Measurements from ENCODE around the gene SCYGR7.
"Not testable (repeated sequence)": the region's sequence is repeated elsewhere in the genome, so short reads cannot be mapped to it uniquely, and the experiment has no call there.

The SCYGR7 gene, protein sequence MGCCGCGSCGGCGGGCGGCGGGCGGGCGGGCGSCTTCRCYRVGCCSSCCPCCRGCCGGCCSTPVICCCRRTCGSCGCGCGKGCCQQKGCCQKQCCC

GRCh38 chr2:227728035-227728434 is at the start of gene SCYGR7:
TSS of gene SCYGR7 (plus strand) at chr2:227728335. CDS start at chr2:227728335, 0 bp downstream.
- no peak for DNase-seq (ENCODE audit: low read depth)

DNA sequence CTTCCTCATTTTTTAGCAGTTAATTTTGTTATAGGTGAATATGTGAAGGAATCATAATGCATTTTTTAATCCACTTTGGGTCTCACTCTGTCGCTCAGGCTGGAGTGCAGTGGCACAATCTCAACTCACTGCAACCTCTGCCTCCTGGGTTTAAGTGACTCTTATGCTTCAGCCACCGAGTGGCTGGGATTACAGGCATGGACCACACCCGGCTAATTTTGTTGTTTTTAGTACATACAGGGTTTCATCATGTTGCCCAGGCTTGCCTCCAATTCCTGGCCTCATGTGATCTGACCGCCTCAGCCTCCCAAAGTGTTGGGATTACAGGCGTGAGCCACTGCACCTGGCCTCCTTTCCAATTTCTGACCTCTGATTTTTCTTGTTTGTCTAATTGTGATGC is 43.9 kb upstream of the SCYGR7 start:
- DNase-seq (ENCODE audit: low read depth): no peak

DNA sequence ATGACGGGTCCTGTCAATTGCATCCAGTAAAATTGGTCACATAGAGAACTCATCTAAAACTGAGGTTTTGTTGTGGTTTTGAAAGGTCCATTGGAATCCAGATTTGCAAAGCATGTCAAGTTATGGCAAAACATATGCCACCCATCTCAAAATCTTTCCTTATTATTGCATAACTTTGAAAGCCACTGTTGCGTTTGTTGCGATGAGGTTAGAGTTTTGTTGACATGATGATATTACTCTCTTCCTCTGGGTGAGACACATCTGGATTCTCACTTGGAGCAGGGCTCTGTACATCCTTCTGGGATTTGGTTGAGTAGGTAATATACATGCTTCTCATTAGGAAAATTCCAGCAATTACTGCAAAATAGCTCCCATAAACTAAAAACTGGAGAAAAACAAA is 40.9 kb upstream of the SCYGR7 start:
- DNase-seq (ENCODE audit: low read depth): no peak

DNA sequence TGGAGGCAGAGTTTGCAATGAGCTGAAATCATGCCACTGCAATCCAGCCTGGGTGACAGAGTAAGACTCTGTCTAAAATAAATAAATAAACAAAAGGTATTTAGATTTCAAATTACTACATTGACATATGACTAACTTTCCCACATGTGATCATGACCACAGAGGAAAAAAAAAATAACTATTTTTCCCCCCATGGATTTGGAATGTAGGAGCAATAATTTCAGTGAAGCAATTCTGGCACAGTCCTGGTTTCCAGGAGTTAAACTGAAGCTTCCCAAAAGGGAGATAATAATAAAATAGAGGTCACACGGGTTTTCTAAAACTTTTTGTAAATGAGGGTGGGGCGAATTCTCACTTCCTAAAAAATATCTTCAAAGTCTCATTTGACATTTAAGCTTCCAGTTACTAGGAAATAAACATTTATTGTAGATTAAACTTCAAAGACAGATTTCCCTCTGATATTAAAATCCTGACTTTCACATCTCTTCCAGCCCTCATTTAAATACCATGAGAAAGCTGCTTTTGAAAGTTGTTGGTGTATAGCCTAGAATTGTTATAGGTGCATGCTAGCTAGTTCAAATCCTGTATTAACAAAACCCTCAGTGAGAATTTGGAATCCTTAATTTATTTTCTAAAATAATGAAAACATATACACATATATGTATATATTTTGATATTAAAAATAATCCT is 31.0 kb upstream of the SCYGR7 start:
- no peak for DNase-seq (ENCODE audit: low read depth)

DNA sequence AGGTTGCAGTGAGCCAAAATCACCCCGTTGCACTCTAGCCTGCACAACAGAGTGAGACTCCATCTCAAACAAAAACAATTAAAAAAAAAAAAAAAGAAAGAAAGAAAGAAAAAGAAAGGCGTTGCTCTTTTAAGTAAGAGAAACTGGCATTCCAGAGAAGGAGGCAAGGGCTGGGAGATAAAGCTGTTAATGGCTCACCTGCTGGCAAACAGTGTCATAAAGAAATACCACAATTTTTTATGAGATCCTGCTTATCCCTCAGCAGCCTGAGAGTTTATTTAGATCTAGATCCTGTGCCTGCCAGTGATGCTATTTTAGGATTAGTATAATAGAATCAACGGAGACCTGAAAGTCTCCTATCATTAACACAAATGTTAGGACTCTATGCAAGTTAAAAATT is 26.6 kb upstream of the SCYGR7 start:
- no peak for DNase-seq (ENCODE audit: low read depth)

GRCh38 chr2:227703280-227703732 is 24.8 kb upstream of the SCYGR7 start:
- no peak for DNase-seq (ENCODE audit: low read depth)

GRCh38 chr2:227703961-227704360 is 24.2 kb upstream of the SCYGR7 start:
- DNase-seq (ENCODE audit: low read depth): no peak

DNA sequence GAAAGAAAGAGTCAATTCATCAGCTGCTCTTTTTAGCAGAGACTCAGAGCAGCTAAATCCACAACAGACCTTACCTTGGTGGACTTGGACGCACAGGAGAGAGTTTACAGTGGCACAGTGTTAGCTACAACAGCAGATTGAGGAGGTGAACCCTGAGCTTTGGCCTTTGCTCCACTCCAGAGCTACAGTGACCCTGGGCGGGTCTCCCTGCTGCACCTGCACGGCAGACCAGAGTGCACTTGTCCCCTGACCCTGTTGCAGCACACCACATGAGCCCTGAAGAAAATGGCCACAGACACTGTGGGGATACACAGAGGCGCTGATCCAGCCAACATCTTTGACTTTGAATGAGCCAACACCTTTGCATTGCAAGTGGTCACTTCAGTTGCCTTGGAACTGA is 21.3 kb upstream of the SCYGR7 start:
- no peak for DNase-seq (ENCODE audit: low read depth)

DNA sequence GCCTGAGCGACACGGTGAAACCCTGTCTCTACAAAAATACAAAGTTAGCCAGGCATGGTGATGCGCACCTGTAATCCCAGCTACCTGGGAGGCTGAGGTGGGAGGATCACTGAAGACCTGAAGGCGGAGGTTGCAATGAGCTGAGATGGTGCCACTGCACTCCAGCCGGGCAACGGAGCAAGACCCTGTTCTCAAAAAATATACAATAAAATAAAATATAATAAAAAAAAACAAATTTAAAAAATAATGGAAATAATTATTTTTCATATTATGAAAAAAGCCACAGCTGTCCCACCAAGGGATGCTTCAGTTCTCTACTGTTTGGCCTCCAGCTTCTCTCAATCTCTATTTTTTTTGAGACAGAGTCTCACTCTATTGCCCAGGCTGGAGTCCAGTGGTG is 20.7 kb upstream of the SCYGR7 start:
- no peak for DNase-seq (ENCODE audit: low read depth)

DNA sequence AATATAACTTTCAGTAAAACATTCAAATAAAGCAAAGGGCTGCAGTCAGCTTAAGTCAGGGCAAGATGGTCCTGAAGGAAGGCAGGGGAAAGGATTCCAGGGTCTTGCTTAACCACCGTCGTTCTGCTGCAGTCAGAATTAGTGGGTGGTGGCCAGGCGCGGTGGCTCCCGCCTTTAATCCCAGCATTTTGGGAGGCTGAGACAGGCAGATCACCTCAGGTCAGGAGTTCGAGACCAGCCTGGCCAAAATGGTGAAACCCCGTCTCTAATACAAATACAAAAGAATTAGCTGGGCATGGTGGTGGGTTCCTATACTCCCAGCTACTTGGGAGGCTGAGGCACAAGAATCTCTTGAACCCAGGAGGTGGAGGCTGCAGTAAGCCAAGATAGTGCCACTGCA is 17.1 kb upstream of the SCYGR7 start:
- DNase-seq (ENCODE audit: low read depth): no peak

DNA sequence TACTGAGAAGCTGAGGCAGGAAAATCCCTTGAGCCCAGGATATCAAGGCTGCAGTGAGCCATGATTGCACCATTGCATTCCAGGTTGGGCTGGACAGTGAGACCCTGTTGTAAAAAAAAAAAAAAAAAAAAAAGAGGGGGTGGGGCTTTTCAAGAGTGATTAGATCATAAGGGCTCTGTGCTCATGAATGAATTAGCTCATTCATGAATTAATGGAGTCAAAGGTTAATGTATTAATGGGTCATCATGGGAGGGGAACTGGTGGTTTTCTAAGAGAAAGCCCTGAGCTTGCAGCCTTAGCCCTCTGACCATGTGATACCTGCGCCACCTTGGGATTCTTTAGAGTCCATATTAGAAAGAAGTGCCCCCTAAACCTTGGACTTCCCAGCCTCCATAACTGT is 14.8 kb upstream of the SCYGR7 start:
- no peak for DNase-seq (ENCODE audit: low read depth)

DNA sequence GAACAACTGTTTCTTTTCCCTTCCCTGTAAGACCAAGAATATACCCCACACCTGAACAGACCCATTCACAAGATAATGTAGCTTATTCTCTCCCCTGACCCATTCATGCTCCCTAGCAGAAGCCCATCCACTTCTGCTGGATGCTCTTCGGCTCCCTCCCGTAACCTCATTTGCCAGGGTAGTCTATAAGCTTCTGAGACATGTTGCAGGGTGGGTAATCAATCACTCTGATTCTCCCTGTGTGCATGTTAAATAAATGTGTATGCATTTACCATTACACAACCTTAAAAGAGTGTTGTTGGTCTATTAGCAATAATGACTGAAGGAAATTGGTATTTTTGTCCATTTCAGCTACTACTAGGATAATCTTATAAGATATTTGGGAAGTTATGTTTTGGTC is 11.6 kb upstream of the SCYGR7 start:
- DNase-seq (ENCODE audit: low read depth): no peak

GRCh38 chr2:227717687-227718567 is 10.2 kb upstream of the SCYGR7 start, which contains the start of gene SLC19A3:
TSS of gene SLC19A3 (minus strand) at chr2:227718028. CDS start at chr2:227702318, 15,710 bp downstream.
- no peak for DNase-seq (ENCODE audit: low read depth)

DNA sequence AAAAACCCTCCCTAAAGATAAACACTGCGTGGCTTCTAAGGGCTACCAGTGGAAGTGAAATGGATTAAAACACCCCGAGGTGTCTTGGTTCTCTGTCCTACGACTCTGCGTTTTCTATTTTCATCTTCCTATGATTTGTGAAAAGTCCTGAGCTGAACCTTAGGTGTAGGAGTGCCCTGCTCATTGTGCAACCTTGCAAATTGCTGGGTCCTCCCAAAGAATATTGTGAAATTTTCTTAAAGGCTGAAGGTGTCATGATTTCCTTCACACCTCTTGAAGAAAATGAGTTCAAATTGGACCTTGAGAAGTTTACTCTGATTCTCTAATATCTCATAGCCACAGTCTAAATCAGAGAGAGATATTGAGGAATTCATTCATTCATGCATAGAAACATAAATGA is 8.5 kb upstream of the SCYGR7 start:
- no peak for DNase-seq (ENCODE audit: low read depth)

DNA sequence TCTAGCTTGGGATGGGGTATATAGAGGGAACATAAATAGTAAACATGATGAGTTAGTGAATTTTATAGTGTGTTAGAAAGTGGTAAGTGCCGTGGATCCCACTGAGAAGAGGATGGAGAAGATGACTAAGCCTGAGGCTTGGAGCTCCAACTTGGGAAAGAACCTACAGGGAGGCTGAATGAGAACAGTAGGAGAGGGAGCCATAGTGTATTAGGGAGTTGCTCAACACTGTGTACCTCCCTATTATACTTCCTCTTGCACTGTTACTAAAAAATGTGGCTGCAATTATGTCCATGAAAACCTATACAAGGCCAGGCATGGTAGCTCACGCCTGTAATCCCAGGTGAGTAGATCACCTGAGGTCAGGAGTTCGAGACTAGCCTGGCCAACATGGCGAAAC is 7.5 kb upstream of the SCYGR7 start:
- no peak for DNase-seq (ENCODE audit: low read depth)

- DNase-seq (ENCODE audit: low read depth): not testable (repeated sequence)
Observed at GRCh38 chr2:227722821-227723220, 5.3 kb upstream of the SCYGR7 start.

DNA sequence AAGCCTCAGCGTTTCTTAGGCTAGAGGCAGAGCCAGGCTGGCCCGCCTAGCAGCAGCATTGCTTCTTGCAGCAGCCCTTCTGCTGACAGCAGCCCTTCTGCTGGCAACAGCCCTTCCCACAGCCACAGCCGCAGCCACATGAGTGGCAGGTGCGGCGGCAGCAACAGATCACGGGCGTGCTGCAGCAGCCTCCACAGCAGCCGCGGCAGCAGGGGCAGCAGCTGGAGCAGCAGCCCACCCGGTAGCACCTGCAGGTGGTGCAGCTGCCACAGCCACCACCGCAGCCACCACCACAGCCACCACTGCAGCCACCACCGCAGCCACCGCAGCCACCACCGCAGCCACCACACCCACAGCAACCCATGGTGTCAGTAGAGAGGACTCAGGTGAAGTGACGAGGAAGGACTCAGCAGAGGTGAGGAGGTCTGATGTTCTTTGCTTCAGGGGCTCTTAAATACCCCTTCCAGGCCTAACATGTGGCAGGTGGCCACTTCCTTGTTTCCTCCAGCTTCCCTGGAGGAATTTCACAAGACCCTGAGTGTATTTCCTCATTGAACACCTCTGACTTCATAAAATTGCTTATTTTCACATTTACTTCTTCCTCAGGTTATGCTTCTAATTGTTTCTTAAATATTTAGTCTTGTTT is 3.6 kb upstream of the SCYGR7 start, which contains the start of gene SCYGR6:
Gene SCYGR6 (minus strand): TSS at position 364 of the 646 bp plus-strand sequence. CDS start 0 bp downstream, at position 364.
- no peak for DNase-seq (ENCODE audit: low read depth)

DNA sequence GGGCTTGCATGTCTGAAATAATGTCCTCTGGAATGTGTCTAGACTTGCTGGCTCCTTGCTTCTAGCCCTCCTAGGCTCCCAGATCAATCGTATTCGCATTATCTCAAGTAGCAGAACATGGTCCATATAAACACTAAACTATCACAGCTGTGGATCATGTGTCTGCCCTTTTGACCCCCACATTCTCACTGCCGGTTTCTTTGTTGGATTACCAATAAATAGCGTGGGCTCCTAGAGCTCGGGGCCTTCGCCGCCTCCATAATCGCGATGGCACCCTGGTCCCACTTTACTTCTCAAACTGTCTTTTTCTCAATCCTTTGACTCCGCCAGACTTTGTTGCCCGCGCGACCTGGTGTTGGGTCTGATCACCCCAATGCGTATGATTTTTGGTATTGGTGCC is 11.2 kb downstream of the SCYGR7 start:
- no peak for DNase-seq (ENCODE audit: low read depth)

DNA sequence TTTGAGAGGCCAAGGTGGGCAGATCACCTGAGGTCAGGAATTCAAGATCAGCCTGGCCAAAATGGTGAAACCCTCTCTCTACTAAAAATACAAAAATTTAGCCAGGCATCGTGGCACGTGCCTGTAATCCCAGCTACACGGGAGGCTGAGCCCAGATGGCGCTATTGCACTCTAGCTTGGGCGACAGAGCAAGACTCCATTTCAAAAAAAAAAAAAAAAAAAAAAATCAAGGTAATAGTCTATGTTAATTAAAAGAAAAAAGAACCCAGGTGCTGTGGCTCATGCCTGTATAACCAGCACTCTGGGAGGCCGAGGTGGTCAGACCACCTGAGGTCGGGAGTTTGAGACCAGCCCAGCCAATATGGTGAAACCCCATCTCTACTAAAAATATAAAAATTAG is 12.6 kb downstream of the SCYGR7 start:
- not testable (repeated sequence) for DNase-seq (ENCODE audit: low read depth)

DNA sequence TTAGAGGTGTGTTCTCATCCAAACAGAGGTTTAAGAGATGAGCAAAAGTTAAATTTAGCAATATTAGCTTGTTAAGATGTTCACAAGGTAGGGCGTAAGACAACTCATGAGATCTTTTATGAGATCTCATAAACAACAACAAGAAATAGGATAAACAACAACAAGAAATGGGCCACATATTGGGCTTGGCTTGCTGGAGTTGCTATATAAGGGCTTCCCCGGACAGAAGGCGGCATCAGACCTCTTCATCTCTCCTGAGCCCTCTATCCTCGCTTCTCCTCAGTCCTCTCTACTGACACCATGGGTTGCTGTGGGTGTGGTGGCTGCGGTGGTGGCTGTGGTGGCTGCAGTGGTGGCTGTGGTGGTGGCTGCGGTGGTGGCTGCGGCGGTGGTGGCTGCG is 17.5 kb downstream of the SCYGR7 start, which contains the start of gene SCYGR8:
Gene SCYGR8 (plus strand): TSS at position 301 of the 400 bp plus-strand sequence. CDS start 0 bp downstream, at position 301.
- no peak for DNase-seq (ENCODE audit: low read depth)

DNA sequence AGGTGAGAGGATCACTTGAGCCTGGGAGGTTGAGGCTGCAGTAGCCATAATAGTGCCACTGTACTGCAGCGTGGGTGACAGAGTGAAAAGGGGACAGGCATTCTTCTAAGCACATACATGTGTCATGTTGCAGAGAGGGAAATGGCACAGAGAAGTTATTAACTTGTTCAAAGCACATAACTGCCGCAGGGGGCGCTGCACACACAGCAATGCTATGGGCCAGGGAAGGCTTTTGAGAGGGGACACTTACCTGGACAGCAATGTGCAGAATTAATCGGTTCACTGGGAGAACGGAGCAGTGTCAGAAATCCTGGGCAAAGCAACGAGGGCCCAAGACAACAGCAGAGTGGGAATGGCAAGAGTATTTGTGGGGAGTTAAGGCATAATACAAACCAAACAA is 19.9 kb downstream of the SCYGR7 start:
- DNase-seq (ENCODE audit: low read depth): no peak

DNA sequence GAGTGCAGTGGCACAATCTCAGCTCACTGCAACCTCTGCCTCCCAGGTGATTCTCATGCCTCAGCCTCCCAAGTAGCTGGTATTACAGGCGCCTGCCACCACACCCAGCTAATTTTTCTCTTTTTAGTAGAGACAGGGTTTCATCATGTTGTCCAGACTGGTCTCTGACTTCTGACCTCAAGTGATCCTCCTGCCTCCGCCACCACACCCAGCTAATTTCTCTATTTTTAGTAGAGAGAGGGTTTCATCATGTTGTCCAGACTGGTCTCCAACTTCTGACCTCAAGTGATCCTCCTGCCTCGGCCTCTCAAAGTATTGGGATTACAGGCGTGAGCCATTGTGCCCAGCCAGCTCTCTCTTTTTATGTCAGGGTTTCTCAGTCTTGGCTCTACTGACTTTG is 28.1 kb downstream of the SCYGR7 start:
- DNase-seq (ENCODE audit: low read depth): not testable (repeated sequence)

All from stimulated activated CD8-positive, alpha-beta memory T cell treated with anti-CD3 and anti-CD28 coated beads, Interleukin-4, amount 100 ng/mL, for 24 hours (primary cell).